Measurements from ENCODE around the gene FXYD5. TPM values are rescaled to one million over a fixed set of nuclear protein-coding genes. Genes with fewer than 3 reads are reported as not detected.

FXYD5 gene
- total RNA-seq, 2 donors from 2014 or later: 24.0 to 29.6 TPM

DNA sequence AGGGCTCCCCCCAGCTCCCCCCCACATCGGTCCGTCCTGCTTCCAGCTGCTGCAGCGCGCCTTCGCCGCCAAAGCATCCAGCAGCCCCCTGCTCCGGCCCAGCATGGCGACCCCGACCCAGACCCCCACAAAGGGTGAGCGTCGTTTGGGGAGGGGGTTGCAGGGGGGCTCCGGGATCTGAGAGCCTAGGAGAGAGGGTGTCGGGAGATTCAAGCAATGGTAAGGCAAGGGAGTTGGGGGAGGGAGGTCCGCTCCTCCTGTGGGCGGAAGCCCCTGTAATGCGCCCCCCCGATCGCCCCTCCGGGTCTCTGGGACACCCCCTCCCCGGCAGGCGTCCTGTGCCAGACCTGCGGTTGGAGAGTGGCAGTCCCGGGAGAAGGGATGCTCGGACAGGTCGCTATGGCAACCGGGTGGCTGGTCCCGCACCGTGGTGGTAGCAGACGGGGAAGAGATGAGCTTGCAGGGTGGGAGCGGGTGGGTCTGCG is 11.3 kb upstream of the FXYD5 start, which contains the start of gene FXYD7:
FXYD7 (plus strand) TSS at position 25 of the 485 bp plus-strand sequence; CDS start at position 104, 79 bp downstream.
- no peak within 1 kb of the TSS for H3K27ac Mint-ChIP-seq
- TF ChIP-seq, protein P1, sequence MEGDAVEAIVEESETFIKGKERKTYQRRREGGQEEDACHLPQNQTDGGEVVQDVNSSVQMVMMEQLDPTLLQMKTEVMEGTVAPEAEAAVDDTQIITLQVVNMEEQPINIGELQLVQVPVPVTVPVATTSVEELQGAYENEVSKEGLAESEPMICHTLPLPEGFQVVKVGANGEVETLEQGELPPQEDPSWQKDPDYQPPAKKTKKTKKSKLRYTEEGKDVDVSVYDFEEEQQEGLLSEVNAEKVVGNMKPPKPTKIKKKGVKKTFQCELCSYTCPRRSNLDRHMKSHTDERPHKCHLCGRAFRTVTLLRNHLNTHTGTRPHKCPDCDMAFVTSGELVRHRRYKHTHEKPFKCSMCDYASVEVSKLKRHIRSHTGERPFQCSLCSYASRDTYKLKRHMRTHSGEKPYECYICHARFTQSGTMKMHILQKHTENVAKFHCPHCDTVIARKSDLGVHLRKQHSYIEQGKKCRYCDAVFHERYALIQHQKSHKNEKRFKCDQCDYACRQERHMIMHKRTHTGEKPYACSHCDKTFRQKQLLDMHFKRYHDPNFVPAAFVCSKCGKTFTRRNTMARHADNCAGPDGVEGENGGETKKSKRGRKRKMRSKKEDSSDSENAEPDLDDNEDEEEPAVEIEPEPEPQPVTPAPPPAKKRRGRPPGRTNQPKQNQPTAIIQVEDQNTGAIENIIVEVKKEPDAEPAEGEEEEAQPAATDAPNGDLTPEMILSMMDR (conservative IDR thresholded peaks at IDR 0.05): peak; percentile 42
- H3K36me3 Mint-ChIP-seq (ENCODE audit: low read depth): no peaks in the 10 kb centered on the region
- WGBS, 2 experiments (ENCODE audit: insufficient coverage in 1 of 2, insufficient read length in 1 of 2): 7% methylated on average over 30 of the region's 31 CpGs; no CpG with 5 or more reads in 1 of the 2 experiments
- Histone ChIP-seq H3K9ac (ENCODE audit: extremely low read depth, low read length, poor library complexity, severe bottlenecking) (no peak within 1 kb of the TSS), H3K4me3 (ENCODE audit: low read length) (peak within 1 kb of the TSS; percentile 73), H3K27ac (ENCODE audit: low read depth, low read length) (no peak within 1 kb of the TSS), H3K27me3 (ENCODE audit: control insufficient read depth, insufficient read depth, low read length, poor library complexity, severe bottlenecking) (peaks cover 53% of the 10 kb centered on the region), H3K36me3 (ENCODE audit: control insufficient read depth, insufficient read depth, low read length) (no peaks in the 10 kb centered on the region), H3K4me1 (ENCODE audit: control insufficient read depth, insufficient read depth, low read length) (no peaks in the 10 kb centered on the region), H3K9me3 (ENCODE audit: control insufficient read depth, low read length) (no peaks in the 10 kb centered on the region)
- peaks cover 11% of the 10 kb centered on the region for H3K4me1 Mint-ChIP-seq
- DNase-seq: peak; percentile 75
- H3K9me3 Mint-ChIP-seq: no peaks in the 10 kb centered on the region
- H3K4me3 Mint-ChIP-seq: peak within 1 kb of the TSS; percentile 47
- peaks cover 42% of the 10 kb centered on the region for H3K27me3 Mint-ChIP-seq (ENCODE audit: insufficient read depth)

DNA sequence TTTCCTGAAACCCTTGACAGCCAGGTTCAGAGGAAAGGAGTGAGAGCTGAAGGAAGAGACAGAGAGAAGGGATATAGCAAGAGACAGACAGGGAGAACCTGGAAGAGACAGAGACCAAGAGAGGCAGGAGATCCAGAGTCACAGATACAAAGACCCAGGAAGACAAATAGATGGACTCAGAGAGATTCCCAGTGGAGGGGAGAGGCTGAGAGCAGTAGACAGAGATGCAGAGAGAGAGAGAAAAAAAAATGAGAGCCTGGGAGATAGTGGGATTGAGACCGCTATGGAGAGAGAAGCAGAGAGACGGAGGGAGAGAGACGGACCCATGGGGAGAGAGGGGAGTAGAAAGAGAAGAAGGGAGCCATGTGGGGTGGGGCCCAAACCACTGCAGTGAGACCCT is 10.7 kb upstream of the FXYD5 start:
- no peak for DNase-seq
- H3K9ac ChIP-seq (ENCODE audit: extremely low read depth, low read length, poor library complexity, severe bottlenecking): no peak overlapping the region
- Mint-ChIP-seq H3K4me1 (peaks cover 11% of the 10 kb centered on the region), H3K27me3 (ENCODE audit: insufficient read depth) (peaks cover 42% of the 10 kb centered on the region), H3K36me3 (ENCODE audit: low read depth) (no peaks in the 10 kb centered on the region), H3K27ac (no peak overlapping the region), H3K4me3 (no peak overlapping the region), H3K9me3 (no peaks in the 10 kb centered on the region)
- no peaks in the 10 kb centered on the region for H3K9me3 ChIP-seq (ENCODE audit: control insufficient read depth, low read length)
- no peak overlapping the region for H3K27ac ChIP-seq (ENCODE audit: low read depth, low read length)
- H3K4me1 ChIP-seq (ENCODE audit: control insufficient read depth, insufficient read depth, low read length): no peaks in the 10 kb centered on the region
- TF ChIP-seq, protein P1 (conservative IDR thresholded peaks at IDR 0.05): no peak
- H3K27me3 ChIP-seq (ENCODE audit: control insufficient read depth, insufficient read depth, low read length, poor library complexity, severe bottlenecking): peaks cover 53% of the 10 kb centered on the region
- no peaks in the 10 kb centered on the region for H3K36me3 ChIP-seq (ENCODE audit: control insufficient read depth, insufficient read depth, low read length)
- WGBS, 2 experiments (ENCODE audit: insufficient coverage in 1 of 2, insufficient read length in 1 of 2): 28 to 30% methylated on average over 2 to 3 of the region's 3 CpGs
- no peak overlapping the region for H3K4me3 ChIP-seq (ENCODE audit: low read length)

DNA sequence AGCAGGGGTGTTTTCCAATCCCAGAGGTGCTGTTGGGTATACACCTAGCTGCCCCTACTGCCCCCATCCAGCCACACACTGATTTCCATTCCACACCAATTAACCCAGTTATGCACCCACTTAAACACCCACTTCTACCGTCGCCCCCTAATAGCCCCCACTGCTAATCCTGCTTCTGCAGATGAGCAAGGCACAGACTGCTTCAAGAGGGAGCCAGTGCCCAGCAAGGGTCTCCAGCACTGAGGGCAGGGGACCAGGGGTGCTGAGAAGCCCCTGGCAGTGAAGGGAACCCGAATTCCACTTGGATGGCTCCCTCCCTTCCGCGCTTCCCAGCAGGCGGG is 10.3 kb upstream of the FXYD5 start:
- Mint-ChIP-seq H3K4me3 (no peak overlapping the region), H3K36me3 (ENCODE audit: low read depth) (no peaks in the 10 kb centered on the region), H3K4me1 (peaks cover 10% of the 10 kb centered on the region), H3K9me3 (no peaks in the 10 kb centered on the region), H3K27ac (no peak overlapping the region), H3K27me3 (ENCODE audit: insufficient read depth) (peaks cover 42% of the 10 kb centered on the region)
- H3K9ac ChIP-seq (ENCODE audit: extremely low read depth, low read length, poor library complexity, severe bottlenecking): no peak overlapping the region
- no peaks in the 10 kb centered on the region for H3K36me3 ChIP-seq (ENCODE audit: control insufficient read depth, insufficient read depth, low read length)
- DNase-seq: no peak
- no peaks in the 10 kb centered on the region for H3K9me3 ChIP-seq (ENCODE audit: control insufficient read depth, low read length)
- TF ChIP-seq, protein P1 (conservative IDR thresholded peaks at IDR 0.05): no peak
- WGBS, 2 experiments (ENCODE audit: insufficient coverage in 1 of 2, insufficient read length in 1 of 2): 31% methylated on average over 4 of the region's 6 CpGs; no CpG with 5 or more reads in 1 of the 2 experiments
- no peak overlapping the region for H3K4me3 ChIP-seq (ENCODE audit: low read length)
- H3K4me1 ChIP-seq (ENCODE audit: control insufficient read depth, insufficient read depth, low read length): no peaks in the 10 kb centered on the region
- H3K27ac ChIP-seq (ENCODE audit: low read depth, low read length): no peak overlapping the region
- H3K27me3 ChIP-seq (ENCODE audit: control insufficient read depth, insufficient read depth, low read length, poor library complexity, severe bottlenecking): peaks cover 53% of the 10 kb centered on the region
